Parathyroid adenoma (tissue), 2 donors: ENCODE data around the gene WWOX.

ENCODE experiments used
- H2AFZ ChIP-seq: fragments of 300-600 bp; sonication (generic); one replicate; pipeline ENCODE4 v1.7.0; 2017; ENCODE audit warnings: antibody characterized with exemption, mild to moderate bottlenecking
- H3K27ac ChIP-seq: fragments of 300-600 bp; sonication (generic); one replicate; pipeline ENCODE4 v1.7.0; 2017
- H3K27me3 ChIP-seq: fragments of 300-600 bp; sonication (generic); one replicate; pipeline ENCODE4 v1.7.0; 2017; ENCODE audit warnings: low read length; ENCODE audit not compliant: control insufficient read depth, insufficient read depth
- H3K36me3 ChIP-seq: fragments of 300-600 bp; sonication (generic); one replicate; pipeline ENCODE4 v1.7.0; 2017; ENCODE audit warnings: low read length; ENCODE audit not compliant: control insufficient read depth, insufficient read depth
- H3K4me1 ChIP-seq: fragments of 300-600 bp; sonication (generic); one replicate; pipeline ENCODE4 v1.7.0; 2017; ENCODE audit warnings: control low read depth
- H3K4me2 ChIP-seq: fragments of 300-600 bp; sonication (generic); one replicate; pipeline ENCODE4 v1.7.0; 2017; ENCODE audit warnings: low read length
- H3K4me3 ChIP-seq: fragments of 300-600 bp; sonication (generic); one replicate; pipeline ENCODE4 v1.7.0; 2017; ENCODE audit warnings: low read depth, low read length
- H3K79me2 ChIP-seq: fragments of 300-600 bp; sonication (generic); one replicate; pipeline ENCODE4 v1.7.0; 2017; ENCODE audit warnings: control low read depth
- H3K9ac ChIP-seq: fragments of 300-600 bp; sonication (generic); one replicate; pipeline ENCODE4 v1.7.0; 2017; ENCODE audit warnings: mild to moderate bottlenecking
- H3K9me3 ChIP-seq: fragments of 300-600 bp; sonication (generic); one replicate; pipeline ENCODE4 v1.7.0; 2017; ENCODE audit warnings: low read length; ENCODE audit not compliant: control insufficient read depth
- TF ChIP-seq, protein P1 (sequence below): fragments of 300-600 bp; sonication (generic); IDR thresholded peaks from one replicate; pipeline ENCODE4 v1.7.0; 2017; ENCODE audit warnings: antibody characterized with exemption, mild to moderate bottlenecking
- donor health status: primary hyperparathyroidism.

The WWOX gene

DNA sequence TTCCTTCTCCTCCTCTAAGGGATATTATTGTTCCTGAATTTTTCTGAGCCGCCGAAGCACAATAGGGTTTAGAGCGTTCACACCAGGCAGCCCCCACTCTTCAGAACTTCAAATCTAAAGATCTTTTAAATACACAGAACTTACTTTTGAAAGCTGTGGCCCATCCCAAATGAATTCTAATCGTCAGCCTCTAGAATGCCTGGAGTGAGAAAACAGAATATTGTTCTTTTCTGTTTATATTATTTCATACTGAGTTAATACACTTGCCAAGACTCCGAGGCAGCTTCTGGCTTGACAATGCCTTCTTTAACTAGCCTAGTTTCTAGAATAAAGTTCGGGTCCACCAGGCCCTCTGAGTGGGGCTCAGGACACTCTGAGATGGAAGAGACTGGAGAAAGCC lies 405.6 kb downstream of the WWOX start:
- TF ChIP-seq, protein P1, sequence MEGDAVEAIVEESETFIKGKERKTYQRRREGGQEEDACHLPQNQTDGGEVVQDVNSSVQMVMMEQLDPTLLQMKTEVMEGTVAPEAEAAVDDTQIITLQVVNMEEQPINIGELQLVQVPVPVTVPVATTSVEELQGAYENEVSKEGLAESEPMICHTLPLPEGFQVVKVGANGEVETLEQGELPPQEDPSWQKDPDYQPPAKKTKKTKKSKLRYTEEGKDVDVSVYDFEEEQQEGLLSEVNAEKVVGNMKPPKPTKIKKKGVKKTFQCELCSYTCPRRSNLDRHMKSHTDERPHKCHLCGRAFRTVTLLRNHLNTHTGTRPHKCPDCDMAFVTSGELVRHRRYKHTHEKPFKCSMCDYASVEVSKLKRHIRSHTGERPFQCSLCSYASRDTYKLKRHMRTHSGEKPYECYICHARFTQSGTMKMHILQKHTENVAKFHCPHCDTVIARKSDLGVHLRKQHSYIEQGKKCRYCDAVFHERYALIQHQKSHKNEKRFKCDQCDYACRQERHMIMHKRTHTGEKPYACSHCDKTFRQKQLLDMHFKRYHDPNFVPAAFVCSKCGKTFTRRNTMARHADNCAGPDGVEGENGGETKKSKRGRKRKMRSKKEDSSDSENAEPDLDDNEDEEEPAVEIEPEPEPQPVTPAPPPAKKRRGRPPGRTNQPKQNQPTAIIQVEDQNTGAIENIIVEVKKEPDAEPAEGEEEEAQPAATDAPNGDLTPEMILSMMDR: no peak

DNA sequence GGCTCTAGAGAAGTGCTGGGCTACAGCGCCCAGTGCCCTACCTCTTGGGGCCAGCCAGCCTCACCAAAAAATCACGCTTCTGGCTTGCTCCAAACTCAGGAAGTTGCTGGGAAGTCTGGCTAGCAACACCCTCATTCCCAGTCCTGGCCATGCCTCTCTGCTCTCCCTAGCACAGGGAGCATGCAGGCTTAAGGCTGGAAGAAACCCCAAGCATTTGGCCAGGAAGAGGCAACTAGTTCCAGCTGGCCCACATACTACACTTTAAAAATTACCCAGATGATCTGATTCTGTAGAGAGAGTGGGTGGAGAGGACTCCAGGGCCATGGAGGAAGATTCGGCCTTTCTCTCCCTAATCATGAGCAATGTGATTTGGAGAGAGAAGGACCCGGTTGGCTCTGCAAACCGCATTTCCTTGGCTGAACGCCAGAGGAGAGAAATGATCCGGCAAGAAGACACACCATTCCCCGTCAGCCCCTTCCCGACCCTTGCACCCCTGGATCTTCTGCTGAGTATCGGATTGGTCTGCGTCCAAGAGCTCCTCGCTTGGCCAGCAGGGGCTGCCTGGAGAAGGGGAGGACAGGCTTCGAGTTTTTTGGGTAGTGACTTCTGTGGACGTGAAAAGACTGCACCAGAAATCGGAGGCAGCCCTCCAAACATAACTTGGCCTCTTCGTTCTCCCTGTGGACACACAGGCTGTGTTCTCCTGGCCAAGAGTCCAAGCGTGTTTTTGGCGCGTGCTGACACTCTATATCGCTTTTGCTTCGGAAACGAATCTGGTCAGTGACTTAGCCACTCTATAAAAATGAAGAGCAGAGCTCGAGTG lies 406.3 kb downstream of the WWOX start:
- no peak overlapping the region for H3K27ac ChIP-seq
- H3K9me3 ChIP-seq: no peaks in the 10 kb centered on the region
- no peaks in the 10 kb centered on the region for H3K36me3 ChIP-seq
- no peak overlapping the region for H3K4me2 ChIP-seq
- no peaks in the 10 kb centered on the region for H3K27me3 ChIP-seq
- H3K79me2 ChIP-seq: no peaks in the 10 kb centered on the region
- H3K9ac ChIP-seq: no peak overlapping the region
- TF ChIP-seq, protein P1: no peak
- H3K4me1 ChIP-seq: no peaks in the 10 kb centered on the region
- H2AFZ ChIP-seq: no peak overlapping the region
- H3K4me3 ChIP-seq: no peak overlapping the region

More for the DNA sequence above, 405.6 kb downstream of the WWOX start:
- Histone ChIP-seq H3K4me3 (no peak overlapping the region), H3K27ac (no peak overlapping the region), H3K4me2 (no peak overlapping the region), H3K36me3 (no peaks in the 10 kb centered on the region), H3K9me3 (no peaks in the 10 kb centered on the region), H3K9ac (no peak overlapping the region), H3K79me2 (no peaks in the 10 kb centered on the region), H2AFZ (no peak overlapping the region), H3K4me1 (no peaks in the 10 kb centered on the region), H3K27me3 (no peaks in the 10 kb centered on the region)

DNA sequence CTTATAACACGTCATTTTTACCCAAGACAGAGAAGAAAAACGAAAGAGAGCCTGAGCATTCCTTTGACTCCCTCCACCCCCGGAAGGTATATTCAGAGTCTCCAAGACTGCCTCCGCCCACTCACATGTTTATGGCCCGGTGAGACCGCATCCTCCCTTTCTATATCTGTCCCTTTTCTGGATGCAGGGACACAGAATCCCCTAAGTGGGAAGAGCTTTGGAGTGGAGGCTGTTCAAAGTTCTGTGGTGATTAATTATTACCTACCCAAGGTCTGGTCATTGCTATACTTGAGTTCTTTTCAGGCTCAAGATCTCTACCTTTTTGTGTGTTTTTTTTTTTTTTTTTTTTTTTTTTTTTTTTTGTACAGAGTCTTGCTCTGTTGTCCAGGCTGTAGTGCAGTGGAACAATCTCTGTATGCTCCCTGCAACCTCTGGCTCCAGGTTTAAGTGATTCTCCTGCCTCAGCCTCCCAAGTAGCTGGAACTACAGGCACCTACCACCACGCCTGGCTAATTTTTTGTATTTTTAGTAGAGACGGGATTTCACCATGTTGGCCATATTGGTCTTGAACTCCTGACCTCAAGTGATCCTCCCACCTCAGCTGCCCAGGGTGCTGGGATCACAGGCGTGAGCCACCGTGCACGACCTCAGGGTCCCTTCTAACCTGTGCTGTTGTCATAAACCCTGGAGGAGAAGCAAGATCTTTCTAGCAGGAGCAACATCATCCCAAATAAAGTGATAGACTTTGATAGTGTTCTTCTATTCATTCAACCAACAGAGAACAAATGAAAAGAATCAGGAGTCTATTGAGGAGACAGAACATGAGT lies 407.1 kb downstream of the WWOX start:
- Histone ChIP-seq H3K9me3 (no peaks in the 10 kb centered on the region), H3K4me3 (no peak overlapping the region), H3K36me3 (no peaks in the 10 kb centered on the region), H2AFZ (no peak overlapping the region), H3K27ac (no peak overlapping the region), H3K4me1 (no peaks in the 10 kb centered on the region), H3K9ac (no peak overlapping the region), H3K4me2 (no peak overlapping the region), H3K79me2 (no peaks in the 10 kb centered on the region), H3K27me3 (no peaks in the 10 kb centered on the region)
- TF ChIP-seq, protein P1: no peak

DNA sequence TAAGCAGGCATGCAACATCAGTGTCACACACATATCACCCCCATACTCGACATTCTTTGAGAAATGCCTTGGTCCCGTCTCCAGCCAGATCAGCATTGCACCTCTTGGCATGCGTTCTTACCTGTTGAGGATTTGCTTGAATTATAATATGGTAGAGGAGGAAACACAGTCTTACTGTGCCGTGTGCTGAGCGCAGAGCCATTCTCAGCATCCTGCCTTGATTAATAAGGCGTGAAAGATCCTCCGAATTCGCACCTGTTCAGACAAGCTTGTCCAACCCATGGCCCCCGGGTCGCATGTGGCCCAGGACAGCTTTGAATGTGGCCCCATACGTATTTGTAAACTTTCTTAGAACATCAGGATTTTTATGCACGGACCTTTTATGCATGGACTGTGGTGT lies 408.1 kb downstream of the WWOX start:
- Histone ChIP-seq H3K9me3 (no peaks in the 10 kb centered on the region), H3K4me2 (no peak overlapping the region), H3K36me3 (no peaks in the 10 kb centered on the region), H3K4me1 (no peaks in the 10 kb centered on the region), H3K27ac (no peak overlapping the region), H3K79me2 (no peaks in the 10 kb centered on the region), H3K9ac (no peak overlapping the region), H3K27me3 (no peaks in the 10 kb centered on the region), H3K4me3 (no peak overlapping the region), H2AFZ (no peak overlapping the region)
- TF ChIP-seq, protein P1: no peak
